PC-3 (cell line): Measurements from ENCODE around the gene ZSWIM1. TPM values are rescaled to one million over a fixed set of nuclear protein-coding genes. Genes with fewer than 3 reads are reported as not detected.

ENCODE experiments used
- ATAC-seq: fragments of 200-7000 bp; cut with Tn5 transposase; 2 replicates; pipeline ENCODE4 v1.9.1; 2020; ENCODE audit warnings: mild to moderate bottlenecking, moderate library complexity
- BruUV-seq: library from RNA; stranded (reverse); fragments of 400-500 nt; replicated peaks from 2 replicates; lab custom pipeline; 2021; lab: Mats Ljungman, UMichigan
- CTCF ChIA-PET: fragments of 300-600 bp; sonication (Branson Sonifier 250); formaldehyde crosslinking; loops from one replicate; lab custom pipeline; 2022; ENCODE audit warnings: antibody characterized with exemption; lab: Charles Lee
- POLR2A ChIA-PET: fragments of 300-600 bp; sonication (Branson Sonifier 250); formaldehyde crosslinking; loops from one replicate; lab custom pipeline; 2022; ENCODE audit warnings: antibody characterized with exemption; ENCODE audit not compliant: unreplicated experiment; lab: Charles Lee
- DNase-seq: peaks from one replicate; pipeline ENCODE4 v3.0.0-alpha.2; 2015
- H2AFZ ChIP-seq: fragments of 300-600 bp; sonication (generic); 2 replicates; pipeline ENCODE4 v1.6.0; 2016; ENCODE audit warnings: antibody characterized with exemption, low read length
- H3F3A ChIP-seq: fragments of 300-600 bp; sonication (generic); one replicate; pipeline ENCODE4 v1.6.0; 2017; ENCODE audit warnings: antibody characterized with exemption, low read length, control low read depth, mild to moderate bottlenecking; ENCODE audit not compliant: unreplicated experiment
- H3K27ac ChIP-seq: fragments of 300-600 bp; sonication (generic); 2 replicates; pipeline ENCODE4 v1.5.1; 2016; ENCODE audit warnings: mild to moderate bottlenecking, low read length
- H3K27me3 ChIP-seq: fragments of 300-600 bp; sonication (generic); 2 replicates; pipeline ENCODE4 v1.6.1; 2016; ENCODE audit warnings: low read length, mixed read lengths
- H3K36me3 ChIP-seq: fragments of 300-600 bp; sonication (generic); 2 replicates; pipeline ENCODE4 v1.6.1; 2016; ENCODE audit warnings: low read depth, mixed run types, low read length, mixed read lengths
- H3K4me1 ChIP-seq: fragments of 300-600 bp; sonication (generic); 2 replicates; pipeline ENCODE4 v1.5.1; 2016; ENCODE audit warnings: low read length; ENCODE audit not compliant: insufficient read depth
- H3K4me2 ChIP-seq: fragments of 300-600 bp; sonication (generic); 2 replicates; pipeline ENCODE4 v1.6.0; 2016; ENCODE audit warnings: low read length
- H3K4me3 ChIP-seq: fragments of 300-600 bp; sonication (generic); 2 replicates; pipeline ENCODE4 v1.5.1; 2016; ENCODE audit warnings: mild to moderate bottlenecking, low read length, mixed read lengths
- H3K79me2 ChIP-seq: fragments of 300-600 bp; sonication (generic); 2 replicates; pipeline ENCODE4 v1.6.1; 2017; ENCODE audit warnings: low read length, mixed read lengths
- H3K9ac ChIP-seq: fragments of 300-600 bp; sonication (generic); 2 replicates; pipeline ENCODE4 v1.6.0; 2016; ENCODE audit warnings: mild to moderate bottlenecking, low read length
- H3K9me2 ChIP-seq: fragments of 300-600 bp; sonication (generic); replicated peaks from 2 replicates; pipeline ENCODE4 v1.6.1; 2016; ENCODE audit warnings: mixed run types, low read length, mixed read lengths
- H3K9me3 ChIP-seq: fragments of 300-600 bp; sonication (generic); 2 replicates; pipeline ENCODE4 v1.6.1; 2016; ENCODE audit warnings: low read length, mixed read lengths
- H4K20me1 ChIP-seq: fragments of 300-600 bp; sonication (generic); 2 replicates; pipeline ENCODE4 v1.6.1; 2016; ENCODE audit warnings: low read length, mixed read lengths
- EZH2 ChIP-seq: fragments of 300-600 bp; sonication (generic); IDR thresholded peaks from one replicate; pipeline ENCODE4 v1.6.1; 2017; ENCODE audit warnings: antibody characterized with exemption, mild to moderate bottlenecking, low read length; ENCODE audit not compliant: unreplicated experiment
- EZH2phosphoT487 ChIP-seq: fragments of 300-600 bp; sonication (generic); IDR thresholded peaks from 2 replicates; pipeline ENCODE4 v1.6.1; 2018; ENCODE audit warnings: mild to moderate bottlenecking, antibody characterized with exemption, low read length, borderline replicate concordance
- intact Hi-C: fragments of 100-400 bp; cut with micrococcal nuclease; formaldehyde crosslinking; loops from 2 replicates; pipeline ENCODE4 v1.9.0; 2023
- total RNA-seq: library from RNA; depleted of rRNA; stranded (reverse); fragments of >200 nt; gene quantifications from 2 replicates; pipeline ENCODE4 v1.2.3, GENCODE V29; 2014
- TF ChIP-seq, protein P1 (sequence below): fragments of 300-600 bp; sonication (generic); conservative IDR thresholded peaks from 2 replicates; pipeline ENCODE4 v1.5.1; 2017; ENCODE audit warnings: antibody characterized with exemption, low read depth, mild to moderate bottlenecking, low read length

The ZSWIM1 gene
- total RNA-seq, 1 experiment from 2014 or later = 16.3 TPM

DNA sequence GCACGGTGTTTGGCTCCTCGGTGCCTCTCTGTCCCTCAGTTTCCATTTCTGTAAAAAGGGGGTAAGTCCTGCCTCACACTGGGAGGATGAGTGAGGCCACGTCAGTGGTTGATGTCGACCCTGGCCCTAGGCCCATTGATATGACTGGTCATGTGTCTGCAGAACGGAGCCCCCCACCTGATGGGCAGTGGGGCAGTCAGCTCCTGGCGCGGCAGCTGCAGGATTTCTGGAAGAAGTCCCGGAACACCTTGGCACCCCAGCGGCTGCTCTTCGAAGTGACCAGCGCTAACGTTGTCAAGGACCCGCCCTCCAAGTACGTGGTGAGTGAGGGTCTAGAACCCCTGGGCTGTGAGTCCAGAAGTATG, 46.2 kb upstream of the ZSWIM1 start:
- Histone ChIP-seq H3K27me3 (no peaks in the 10 kb centered on the region), H3K27ac (peak overlapping the region; percentile 66), H3K9ac (peak overlapping the region; percentile 82; the same call in 1 of the 2 replicates), H3K36me3 (no peaks in the 10 kb centered on the region), H3K9me2 (no peaks in the 10 kb centered on the region), H3K4me1 (peaks cover 35% of the 10 kb centered on the region), H3K4me2 (peak overlapping the region; percentile 91), H3K4me3 (peak overlapping the region; percentile 78), H3K79me2 (peaks cover 29% of the 10 kb centered on the region), H4K20me1 (no peaks in the 10 kb centered on the region), H3K9me3 (no peaks in the 10 kb centered on the region), H3F3A (no peaks in the 10 kb centered on the region), H2AFZ (no peak overlapping the region)
- intact Hi-C loops = loop anchor here (2.0 to 10.0 kb wide), 2 partner anchors 56 to 140 kb away; partner anchors contain the start of gene ZNF335
- TF ChIP-seq EZH2phosphoT487 = no peak
- TF ChIP-seq EZH2 = no peak
- TF ChIP-seq, protein P1, sequence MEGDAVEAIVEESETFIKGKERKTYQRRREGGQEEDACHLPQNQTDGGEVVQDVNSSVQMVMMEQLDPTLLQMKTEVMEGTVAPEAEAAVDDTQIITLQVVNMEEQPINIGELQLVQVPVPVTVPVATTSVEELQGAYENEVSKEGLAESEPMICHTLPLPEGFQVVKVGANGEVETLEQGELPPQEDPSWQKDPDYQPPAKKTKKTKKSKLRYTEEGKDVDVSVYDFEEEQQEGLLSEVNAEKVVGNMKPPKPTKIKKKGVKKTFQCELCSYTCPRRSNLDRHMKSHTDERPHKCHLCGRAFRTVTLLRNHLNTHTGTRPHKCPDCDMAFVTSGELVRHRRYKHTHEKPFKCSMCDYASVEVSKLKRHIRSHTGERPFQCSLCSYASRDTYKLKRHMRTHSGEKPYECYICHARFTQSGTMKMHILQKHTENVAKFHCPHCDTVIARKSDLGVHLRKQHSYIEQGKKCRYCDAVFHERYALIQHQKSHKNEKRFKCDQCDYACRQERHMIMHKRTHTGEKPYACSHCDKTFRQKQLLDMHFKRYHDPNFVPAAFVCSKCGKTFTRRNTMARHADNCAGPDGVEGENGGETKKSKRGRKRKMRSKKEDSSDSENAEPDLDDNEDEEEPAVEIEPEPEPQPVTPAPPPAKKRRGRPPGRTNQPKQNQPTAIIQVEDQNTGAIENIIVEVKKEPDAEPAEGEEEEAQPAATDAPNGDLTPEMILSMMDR = no peak
- ChIA-PET CTCF (interaction anchor here (0.6 kb wide), 1 partner anchor 214 kb away, joined by 3 read pairs; no protein-coding TSS in a partner anchor), POLR2A (interaction anchor here (0.5 to 1.1 kb wide), 2 partner anchors 18 to 100 kb away, joined by 3 to 8 read pairs; partner anchors contain the start of gene PCIF1)
- DNase-seq = no peak
- BruUV-seq = TSS peak; percentile 54
- ATAC-seq = no peak

GRCh38 chr20:45835329-45835765, 45.7 kb upstream of the ZSWIM1 start:
- CTCF ChIA-PET = no interaction called here
- no peak overlapping the region for H2AFZ ChIP-seq
- peak overlapping the region; percentile 91 for H3K4me2 ChIP-seq
- H3K9ac ChIP-seq = peak overlapping the region; percentile 2; the same call in 1 of the 2 replicates
- peak; percentile 17 for DNase-seq
- H3K27ac ChIP-seq = peak overlapping the region; percentile 66
- ATAC-seq = no peak
- H3K27me3 ChIP-seq = no peaks in the 10 kb centered on the region
- peaks cover 35% of the 10 kb centered on the region for H3K4me1 ChIP-seq
- TF ChIP-seq EZH2phosphoT487 (no peak), EZH2 (no peak)
- TF ChIP-seq, protein P1 = no peak
- no peaks in the 10 kb centered on the region; the same call in 1 of the 2 replicates for H3K36me3 ChIP-seq
- peak overlapping the region; percentile 78 for H3K4me3 ChIP-seq
- peaks cover 29% of the 10 kb centered on the region for H3K79me2 ChIP-seq
- TSS peak; percentile 13 for BruUV-seq
- POLR2A ChIA-PET = interaction anchor here (0.6 to 1.4 kb wide), 2 partner anchors 32 to 74 kb away, joined by 5 to 29 read pairs; no protein-coding TSS in a partner anchor
- H3K9me2 ChIP-seq = no peaks in the 10 kb centered on the region
- H3K9me3 ChIP-seq = no peaks in the 10 kb centered on the region
- H3F3A ChIP-seq = no peaks in the 10 kb centered on the region
- H4K20me1 ChIP-seq = no peaks in the 10 kb centered on the region
- intact Hi-C loops = loop anchor here (2.0 to 10.0 kb wide), 2 partner anchors 57 to 139 kb away; partner anchors contain the start of gene ZNF335

- Histone ChIP-seq H2AFZ (no peak overlapping the region), H3K27ac (peak overlapping the region; percentile 66), H3K27me3 (no peaks in the 10 kb centered on the region), H3K9me3 (no peaks in the 10 kb centered on the region), H3K9ac (peak overlapping the region; percentile 11; the same call in 1 of the 2 replicates), H3K4me1 (peaks cover 35% of the 10 kb centered on the region), H3F3A (no peaks in the 10 kb centered on the region), H3K79me2 (peaks cover 29% of the 10 kb centered on the region), H3K4me2 (peak overlapping the region; percentile 91), H3K36me3 (no peaks in the 10 kb centered on the region; the same call in 1 of the 2 replicates), H3K9me2 (no peaks in the 10 kb centered on the region), H4K20me1 (no peaks in the 10 kb centered on the region), H3K4me3 (peak overlapping the region; percentile 78)
- ATAC-seq = peak; percentile 65
- intact Hi-C loops = loop anchor here (1.0 to 10.0 kb wide), 3 partner anchors 31 to 139 kb away; partner anchors contain the start of gene ZNF335
- TF ChIP-seq EZH2phosphoT487 (no peak), EZH2 (no peak)
- TF ChIP-seq, protein P1 = no peak
- ChIA-PET POLR2A (interaction anchor here (0.6 to 1.4 kb wide), 3 partner anchors 32 to 99 kb away, joined by 5 to 29 read pairs (median 17); no protein-coding TSS in a partner anchor), CTCF (interaction anchor here (0.6 kb wide), 1 partner anchor 55 kb away, joined by 4 read pairs; the partner anchor contains the start of genes CTSA and NEURL2)
- peak; percentile 95 for DNase-seq
- no TSS peak for BruUV-seq
Measured at GRCh38 chr20:45835825-45836224, 45.2 kb upstream of the ZSWIM1 start.
